ENCODE measurements around the gene LMF2.
A peak's percentile ranks its signal among the peaks of the same experiment; 100 is the strongest.

Gene LMF2

DNA sequence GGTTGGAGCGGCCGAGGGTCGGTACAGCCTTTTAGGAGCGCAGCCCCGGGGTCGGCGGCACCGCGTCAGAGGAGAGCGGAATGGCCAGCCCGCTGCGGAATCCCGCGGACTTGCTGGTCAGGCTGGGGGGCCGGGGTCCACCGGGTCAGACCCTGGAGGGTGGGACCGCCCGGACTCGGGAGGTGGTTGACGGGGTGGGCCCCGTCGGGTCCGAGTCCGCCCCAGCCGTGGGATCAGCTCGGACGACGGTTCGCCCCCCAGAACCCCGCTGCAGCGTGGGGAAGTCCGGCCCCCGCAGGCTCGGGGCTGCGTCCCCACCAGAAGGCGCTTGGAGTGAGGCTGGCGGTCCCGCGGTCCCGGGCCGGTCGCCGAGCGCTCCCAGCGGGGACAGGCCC lies 26.5 kb downstream of the LMF2 start:
- DNase-seq: no peak

DNA sequence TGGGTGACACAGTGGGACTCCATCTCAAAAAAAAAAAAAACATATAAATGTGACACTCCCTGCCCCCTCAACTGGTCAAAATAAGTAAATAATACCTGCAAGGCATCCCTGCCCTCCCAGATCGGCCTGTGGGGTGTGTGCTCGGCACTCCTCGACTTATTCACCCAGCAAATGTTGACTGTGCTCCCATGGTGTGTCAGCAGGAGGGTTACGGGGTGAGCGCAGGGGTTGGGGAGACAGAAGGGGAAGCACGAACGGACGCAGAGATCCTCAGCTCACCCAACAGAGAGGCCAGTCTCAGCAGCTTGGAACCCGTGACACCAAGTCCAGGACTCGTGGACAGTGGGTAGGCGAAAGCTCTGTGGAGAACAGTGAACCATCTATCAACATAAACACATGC lies 27.8 kb downstream of the LMF2 start:
- DNase-seq: no peak

DNA sequence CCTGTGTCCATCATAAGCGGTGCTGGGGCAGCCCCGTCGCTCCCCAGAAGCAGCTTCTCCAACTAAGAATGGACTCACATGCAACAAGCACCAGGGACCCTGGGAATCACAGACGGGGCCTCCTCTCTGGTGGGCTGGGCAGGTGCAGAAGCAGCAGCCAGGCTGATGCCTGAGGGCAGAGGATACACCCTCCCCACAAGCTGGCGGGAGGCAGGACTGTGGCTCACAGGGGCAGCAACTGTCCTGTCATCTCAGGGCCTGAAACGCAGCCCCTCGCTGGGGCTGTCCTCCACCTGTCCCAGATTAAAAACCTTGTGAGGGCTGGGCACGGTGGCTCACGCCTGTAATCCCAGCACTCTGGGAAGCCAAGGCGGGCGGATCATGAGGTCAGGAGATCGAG lies 29.6 kb downstream of the LMF2 start:
- no peak for DNase-seq

DNA sequence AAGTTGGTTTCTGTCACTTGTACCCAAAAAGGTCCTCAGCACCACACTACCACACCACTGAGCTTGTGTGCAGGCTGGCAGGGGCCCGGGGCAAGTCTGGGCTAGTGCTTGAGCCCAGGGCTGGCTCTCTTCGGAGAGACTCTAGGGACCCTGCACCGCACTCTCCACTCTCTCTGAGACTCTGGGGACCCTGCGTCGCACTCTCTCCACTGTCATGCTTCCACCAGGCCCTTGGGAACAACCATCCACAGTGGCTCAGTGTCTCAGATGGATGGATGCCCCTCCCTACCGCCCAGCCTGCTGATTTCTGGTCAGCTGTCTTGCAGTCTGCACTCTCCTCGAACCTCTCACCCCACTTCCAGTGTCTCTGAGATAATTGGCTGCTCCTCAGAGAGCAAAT lies 30.6 kb downstream of the LMF2 start:
- no peak for DNase-seq

DNA sequence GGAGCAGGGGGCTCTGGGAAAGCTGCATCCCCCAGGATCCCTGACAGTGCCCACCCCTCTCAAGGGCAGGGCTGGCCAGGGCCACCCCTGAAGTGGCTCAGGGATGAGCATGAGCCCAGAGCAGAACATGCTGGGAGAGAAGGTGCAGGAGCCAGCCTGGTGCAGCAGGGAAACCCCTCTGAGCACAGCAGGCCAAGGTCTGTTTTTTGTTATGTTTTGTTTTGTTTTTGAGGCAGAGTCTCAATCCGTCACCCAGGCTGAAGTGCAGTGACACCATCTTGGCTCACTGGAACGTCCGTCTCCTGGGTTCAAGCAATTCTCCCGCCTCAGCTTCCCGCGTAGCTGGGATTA lies 31.9 kb downstream of the LMF2 start:
- no peak for DNase-seq

DNA sequence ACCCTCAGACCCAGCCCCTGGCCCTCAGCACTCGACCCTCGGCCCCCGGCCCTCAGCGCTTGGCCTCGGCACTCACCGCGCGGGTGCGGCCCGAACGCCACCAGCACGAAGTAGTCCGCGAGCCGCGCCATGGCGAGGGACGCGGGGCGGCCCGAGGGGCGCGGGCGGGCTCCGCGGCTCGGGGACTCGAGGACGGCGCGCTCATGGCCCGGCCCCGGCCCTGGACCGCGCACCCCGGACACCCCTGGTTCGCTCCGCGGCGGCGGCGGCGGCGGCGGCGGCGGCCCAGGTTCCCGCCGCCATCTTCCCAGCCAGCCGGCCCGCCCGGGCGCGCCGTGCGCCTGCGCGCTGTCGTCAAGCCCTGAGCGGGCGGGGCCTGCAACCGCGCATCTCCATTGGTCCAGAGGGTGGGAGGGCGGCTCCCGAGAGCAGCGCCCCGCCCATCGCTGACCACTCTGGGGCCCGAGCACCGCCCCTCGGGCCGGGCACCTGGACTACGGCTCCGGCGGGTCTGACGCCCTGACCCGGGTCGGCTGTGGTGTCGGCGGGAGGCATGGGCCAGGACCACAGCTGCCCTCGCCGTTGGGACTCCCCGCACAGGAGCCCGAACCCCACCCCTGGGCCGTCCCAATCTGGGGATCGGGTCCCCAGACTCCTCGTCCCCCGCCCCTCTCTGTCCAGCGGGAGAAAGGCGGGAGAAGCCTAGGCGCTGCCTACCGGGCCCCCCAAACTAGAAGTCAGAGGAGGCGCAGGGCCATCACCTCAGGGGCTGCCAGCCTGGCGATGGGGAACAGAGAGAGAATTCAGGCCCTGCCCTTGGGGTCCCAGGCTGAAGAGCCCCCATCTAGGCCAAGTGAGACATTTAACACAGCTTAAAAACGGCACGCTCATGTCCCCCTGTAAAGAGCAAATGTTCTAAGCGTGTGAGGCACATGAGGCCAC lies 32.5 kb downstream of the LMF2 start, which contains the start of gene SBF1:
Gene SBF1 (minus strand): TSS at position 326 of the 942 bp plus-strand sequence. CDS start 195 bp downstream, at position 131.
- peak; percentile 40 for DNase-seq

DNA sequence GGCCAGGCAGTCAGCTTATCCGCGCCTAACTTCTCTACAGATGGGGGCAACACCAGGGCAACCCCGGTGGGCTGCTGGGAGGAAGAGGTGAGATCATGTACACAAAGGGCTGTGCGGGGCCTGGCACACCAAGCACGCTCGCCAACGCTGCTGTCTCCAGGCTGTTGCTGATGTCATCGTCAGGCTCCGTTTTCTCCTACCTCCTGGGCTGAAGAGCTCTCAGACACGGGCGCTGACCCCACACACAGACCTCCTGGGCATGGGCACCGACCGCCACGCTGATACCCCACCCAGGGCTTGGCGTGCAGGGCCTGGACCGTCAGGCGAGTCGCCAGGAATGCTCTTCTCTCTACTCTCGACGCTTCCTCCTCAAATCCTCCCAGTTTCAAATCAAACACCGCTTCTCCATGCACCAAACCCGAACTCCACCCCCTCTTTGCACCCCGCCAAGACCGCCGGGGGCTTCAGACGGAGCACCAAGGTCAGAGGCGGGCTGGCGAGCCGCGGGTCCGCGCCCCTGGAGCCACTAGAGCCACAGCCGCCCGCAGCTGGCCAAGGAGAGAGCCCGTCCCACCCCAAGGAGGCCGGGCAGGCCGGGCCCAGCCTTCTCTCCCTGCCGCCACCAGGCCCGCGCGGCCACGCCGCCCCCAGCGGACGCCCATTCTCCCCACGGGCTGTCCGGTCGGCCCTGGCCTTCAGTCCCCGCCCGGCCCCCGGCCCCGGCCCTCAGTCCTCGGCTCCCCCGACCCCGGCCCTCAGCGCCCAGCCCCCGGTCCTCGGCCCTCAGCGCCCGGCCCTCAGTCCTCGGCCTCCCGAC lies 33.4 kb downstream of the LMF2 start:
- no peak for DNase-seq

DNA sequence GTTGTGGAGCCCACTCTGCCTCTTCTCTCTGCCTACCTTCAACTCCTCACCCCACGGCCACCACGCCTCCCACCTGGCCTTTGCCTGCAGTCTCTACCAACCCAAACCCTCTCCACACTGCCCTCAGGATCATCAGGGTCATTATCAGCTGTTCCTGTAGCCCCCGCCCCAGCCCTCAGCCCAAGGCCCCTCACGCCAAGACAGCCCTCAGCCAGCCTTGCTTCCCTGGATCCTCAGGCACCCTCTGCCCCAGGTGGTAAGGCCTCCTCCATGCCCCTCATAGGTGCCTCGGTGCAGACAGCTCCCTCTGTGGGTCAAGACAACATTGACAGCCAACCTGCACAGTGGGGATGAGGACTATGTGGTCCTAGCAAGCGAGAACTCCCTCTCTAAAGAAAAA lies 34.4 kb downstream of the LMF2 start:
- no peak for DNase-seq

DNA sequence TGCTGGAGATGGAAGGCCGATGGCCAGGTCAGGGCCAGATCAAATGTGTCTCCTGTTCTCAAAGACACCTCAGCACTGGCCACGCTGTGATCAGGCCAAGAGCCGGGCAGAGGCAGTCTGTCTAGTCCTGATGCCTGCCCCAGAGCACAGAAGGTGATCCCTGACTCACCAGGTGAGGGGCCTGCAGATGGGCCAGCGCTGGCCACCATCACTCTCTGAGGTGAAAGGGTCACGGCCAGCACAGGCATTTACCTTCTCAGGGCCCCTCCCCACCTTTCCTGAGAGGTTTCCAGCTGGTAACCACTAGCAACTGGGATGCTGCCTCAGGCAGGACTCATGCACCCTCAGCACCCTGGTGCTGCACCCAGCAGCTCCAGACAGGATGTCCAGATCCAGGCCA lies 35.5 kb downstream of the LMF2 start:
- DNase-seq: no peak

DNA sequence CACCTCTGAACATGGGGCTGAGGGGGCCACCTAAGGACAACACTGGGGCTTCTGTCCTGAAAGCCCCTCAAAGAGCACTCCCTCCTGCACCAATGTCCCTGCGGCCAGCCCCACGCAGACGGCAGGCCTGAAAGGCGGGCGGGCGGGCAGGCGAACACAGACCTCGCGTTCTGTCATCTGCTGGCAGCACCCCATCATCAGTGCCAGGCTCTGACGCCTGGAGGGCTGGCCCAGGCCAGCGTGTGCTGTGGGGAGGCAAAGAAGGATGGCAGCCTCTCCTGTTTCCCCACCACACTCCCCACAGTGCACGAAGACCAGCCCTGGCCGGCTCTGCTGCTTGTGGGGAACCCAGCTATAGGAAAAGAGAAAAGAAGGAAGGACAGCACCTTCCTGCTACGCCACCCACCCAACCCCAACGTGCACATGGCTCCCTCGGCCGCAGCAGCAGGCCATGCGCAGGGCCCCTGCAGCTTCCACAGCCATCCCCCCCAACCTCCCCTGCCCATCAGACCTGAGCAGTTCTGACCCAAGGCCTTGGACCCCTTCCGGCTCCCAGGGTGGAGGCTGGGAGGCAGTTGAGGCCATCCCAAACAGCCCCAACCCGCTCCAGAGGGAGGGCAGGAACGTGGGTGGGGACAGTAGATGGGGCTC lies 36.2 kb downstream of the LMF2 start:
- DNase-seq: no peak

DNA sequence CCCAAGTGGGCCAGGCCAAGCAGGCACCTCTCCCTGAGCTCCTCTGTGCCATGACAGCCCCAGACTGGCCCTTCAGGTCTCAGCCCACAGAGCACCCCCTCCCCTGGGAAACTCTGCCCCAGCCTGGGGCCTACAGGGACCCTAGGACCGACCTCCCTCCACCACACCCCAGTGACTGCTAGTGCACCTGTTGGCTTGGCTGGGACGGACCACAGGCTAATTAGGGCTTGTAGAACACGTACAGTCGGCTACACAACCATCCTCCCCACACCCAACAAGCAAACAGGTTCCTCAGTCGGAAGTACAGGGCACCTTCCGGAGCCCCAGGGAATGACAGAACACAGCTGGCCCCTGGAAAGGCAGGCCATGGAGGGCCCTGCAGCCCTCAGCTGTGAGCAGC lies 37.0 kb downstream of the LMF2 start:
- no peak for DNase-seq

DNA sequence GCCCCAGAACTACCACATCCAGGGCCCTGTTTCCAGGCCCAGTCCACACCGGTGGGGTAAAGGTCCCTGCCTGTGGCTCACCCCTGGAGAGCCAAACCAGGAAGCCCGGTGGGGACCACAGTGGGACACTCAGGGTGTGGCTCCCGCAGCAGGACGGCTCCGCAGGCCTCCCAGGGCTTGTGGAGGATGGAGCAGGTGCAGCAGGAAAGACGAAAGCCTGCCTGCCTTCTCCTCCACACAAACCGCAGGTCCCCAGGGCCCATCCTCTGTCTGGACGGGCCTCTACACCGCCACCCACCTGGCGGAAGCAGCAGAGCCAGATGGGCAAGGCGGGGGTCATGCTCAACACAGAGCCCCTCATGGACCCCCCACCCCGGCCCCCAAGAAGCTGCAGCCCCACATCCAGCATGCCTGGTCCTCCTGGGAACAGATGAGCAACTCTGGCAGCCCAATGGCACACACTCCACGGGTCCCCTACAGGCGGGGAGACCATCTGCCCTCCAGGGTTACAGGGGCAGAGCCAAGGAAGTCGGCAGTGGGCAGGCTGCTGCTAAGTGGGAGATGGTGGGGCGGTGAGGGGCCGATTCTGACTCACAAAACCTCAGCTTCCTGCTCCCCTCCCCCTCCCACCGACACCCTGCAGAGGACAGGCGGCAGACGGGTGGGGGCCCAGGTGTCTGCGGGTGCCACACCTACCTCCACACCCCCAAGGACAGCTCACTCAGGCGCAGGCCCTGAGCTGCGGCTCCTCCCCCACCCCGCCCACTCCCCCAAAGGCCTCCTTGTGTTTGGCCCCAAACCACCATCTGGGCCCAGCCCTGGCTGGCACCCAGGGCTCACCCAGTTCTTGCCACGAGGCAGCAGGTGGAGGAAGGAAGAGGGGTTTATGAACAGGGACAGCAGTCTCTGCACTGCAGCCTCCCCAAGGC lies 37.9 kb downstream of the LMF2 start:
- no peak for DNase-seq

DNA sequence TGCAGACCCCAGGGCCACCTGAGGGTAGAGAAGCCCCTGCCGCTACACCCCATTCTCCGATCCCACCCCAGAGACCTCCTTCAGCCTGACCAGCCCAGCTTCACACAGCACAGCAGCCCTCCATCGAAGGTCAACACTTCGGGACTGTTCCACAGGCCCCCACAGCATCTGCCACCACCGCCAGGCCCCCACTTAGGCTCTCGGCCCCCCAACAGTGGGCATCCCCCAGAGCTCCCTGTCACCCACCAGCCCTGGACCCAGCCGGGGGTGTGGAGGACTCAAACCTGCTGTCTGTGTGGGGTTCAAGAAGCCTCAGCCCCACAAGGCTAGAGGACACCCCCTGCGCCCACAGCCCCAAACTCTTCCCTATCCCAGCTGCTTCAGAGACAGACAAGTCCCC lies 38.9 kb downstream of the LMF2 start:
- no peak for DNase-seq

DNA sequence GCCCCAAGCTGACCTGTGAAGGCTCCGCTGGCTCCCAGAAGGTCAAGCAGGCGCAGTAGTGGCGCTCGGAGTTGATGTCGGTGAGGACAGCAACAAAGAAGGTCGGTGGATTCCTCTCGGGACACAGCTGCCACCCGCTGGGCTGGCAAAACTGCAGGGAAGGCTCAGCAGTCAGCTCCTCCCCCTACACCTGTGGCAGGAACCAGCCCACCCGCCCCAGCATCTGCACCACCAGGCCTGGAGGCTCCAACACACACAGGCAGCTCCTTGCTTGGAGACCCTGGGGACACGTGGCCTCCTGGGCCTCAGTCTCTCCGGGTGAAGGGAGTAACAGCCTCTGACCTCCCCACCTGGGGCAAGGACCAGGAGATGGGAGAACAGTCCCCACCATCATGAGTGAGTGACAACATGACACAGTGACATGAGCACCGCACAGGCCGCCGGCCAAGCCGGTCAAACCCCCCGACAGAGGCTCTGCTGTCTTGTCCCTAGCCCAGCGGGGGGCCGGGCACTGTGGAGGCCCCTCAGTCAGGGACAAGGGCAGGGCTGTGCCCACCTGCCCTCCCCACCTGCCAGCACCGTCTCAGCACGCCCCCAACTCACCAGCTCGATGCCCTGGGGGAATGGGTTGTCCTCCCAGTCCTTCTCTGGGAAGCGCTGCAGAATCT lies 39.6 kb downstream of the LMF2 start:
- DNase-seq: no peak

DNA sequence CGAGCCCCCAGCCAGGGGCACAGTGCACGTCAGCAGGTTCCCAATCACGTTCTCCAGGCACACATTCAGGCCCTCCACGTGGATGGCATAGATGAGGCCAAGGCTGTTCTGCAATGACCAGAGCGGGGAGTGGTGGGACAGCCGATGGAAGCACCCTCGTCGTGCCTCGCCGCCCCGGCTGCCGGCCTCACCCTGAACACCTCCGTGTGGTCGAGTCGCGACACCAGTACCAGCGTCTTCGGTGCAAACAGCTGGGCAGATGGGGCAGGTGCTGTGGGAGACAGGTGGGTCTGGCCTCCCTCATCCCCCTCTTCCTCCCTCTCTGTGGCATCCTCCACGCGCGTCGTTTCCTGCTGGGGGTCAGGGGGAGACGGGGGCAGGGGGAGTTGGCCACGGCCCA lies 40.2 kb downstream of the LMF2 start:
- no peak for DNase-seq

DNA sequence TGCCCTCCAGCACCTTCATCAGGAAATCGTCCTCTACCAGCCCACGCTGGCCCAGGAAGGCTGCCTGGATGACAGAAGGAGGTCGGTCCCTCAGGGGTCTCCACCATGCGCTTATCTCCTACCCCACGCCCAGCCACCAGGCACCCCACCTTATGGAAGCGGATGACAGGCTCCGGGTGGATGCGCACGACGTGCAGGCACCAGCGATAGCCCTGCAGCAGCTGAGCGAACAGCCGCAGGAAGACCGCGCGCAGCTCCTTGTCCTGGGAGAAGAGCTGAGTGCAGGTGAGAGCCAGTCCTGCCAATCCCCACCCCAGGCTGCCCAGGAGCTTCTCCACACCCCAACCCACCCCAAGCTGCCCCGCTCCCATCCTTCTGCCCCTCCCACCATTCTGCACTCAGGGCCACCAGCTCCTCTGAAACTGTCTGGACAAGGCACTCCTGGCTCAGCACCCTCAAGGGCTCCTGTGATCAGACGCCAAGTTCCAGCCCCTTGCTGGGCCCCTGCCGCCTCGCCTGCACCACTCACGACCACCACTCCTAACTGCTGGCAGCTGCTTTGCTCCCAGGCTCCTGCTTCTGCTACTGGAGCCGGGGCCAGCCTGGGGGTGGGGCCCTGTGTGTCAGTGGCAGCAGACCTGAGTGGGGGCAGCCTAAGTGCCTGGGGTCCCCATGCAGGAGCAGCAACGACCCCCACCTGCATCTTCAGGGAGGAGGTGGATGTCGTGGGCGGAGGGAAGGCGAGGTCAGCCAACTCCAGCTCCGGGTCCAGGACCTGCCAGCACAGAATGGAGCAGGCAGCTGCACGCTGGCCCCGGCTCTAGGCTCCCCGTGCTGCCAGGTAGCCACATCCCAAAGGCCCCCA lies 42.2 kb downstream of the LMF2 start:
- DNase-seq: no peak

DNA sequence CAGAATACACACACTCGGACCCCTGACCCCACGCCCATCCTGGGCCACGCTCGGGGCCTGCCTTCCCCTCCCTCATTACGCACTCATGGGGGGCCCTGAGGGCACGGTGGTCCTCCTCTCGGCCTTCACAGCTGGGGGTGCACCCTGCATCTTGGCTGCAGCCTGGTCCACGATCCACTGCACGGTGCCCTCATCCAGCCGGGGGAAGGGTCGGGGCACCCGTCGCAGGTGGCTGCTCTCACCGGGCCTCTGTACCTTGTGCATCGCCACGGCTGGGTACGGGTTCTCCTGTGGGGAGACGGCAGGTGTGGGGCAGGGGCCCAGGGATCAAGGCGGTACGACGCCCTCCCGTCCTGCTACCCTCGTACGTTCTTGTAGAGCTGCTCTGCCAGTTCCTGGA lies 43.1 kb downstream of the LMF2 start:
- no peak for DNase-seq

DNA sequence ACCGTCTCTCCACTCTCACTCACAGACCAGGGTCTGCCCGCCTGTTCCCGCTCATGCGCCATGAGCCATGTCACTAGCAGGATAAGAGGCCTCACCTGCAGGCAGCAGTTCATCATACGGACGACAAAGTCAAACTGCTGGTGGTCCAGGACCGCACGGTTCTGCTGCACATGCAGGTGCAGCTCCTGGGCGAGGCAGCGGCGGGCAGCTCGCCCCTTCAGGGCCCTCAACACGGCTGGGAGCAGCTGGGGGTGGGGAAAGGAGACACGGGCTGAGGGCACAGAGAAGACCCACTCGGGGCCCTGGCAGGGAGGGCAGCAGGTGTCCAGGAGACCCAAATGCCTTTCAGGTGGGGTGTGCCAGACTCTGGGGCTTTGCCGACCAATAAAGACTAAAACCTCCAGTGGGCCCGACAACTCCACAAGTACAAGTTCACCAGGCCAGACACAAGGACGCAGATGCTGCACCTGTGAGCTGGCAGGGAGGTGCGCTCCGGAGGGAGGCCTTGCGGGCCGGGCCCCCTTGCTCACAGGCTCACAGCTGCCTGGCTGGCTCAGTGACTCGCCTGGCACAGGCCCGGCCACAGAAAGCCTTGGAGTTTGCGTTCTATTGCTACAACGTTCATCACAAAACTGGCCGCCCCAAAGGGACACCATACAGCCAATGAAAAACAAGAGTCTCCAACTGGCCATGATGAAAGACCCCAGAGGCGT lies 44.2 kb downstream of the LMF2 start:
- no peak for DNase-seq

DNA sequence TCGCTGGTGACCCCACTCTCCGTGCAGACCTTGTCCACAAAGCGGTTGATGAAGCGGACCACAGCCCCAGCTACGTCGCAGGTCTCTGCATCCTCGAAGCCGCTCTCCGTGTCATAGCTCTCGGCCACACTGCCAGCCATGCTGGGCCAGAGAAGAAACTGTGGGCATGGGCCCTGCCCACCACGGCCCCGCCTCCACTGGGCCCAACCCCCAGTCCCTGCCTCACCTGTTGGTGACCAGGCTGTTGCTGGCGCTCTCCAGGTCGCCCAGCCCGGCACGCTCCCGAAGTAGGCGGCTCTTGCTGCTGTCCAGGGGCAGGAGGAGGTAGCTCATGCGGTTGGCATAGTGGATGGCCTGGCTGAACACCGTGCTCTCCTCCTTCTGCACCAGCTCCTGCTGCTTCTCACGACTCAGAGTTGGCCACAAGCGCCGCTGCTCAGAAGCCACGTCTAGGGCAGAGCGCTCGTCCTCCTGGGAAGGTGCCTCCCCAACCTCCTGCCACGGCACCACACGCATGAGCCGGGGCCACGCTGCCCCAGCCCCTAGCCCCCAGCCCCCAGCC lies 45.4 kb downstream of the LMF2 start:
- DNase-seq: no peak

DNA sequence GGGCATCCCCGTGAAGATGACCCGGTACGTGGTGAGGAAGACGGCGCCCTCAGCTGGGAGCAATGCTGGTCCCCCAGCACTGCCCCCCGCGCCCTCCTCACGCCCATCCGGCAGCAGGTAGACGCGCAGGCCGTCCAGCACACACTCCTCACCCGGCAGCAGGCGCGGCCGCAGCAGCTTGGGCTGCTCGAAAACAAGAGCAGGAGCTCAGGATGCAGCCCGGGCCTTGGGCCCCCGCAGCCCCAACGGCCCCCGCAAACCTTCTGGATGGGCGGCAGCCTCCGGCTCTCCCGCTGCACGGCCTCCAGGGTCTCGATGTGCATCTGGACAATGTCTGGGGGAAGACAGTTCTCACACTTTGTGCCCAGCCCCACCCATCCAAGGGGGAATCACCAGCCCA lies 46.0 kb downstream of the LMF2 start:
- DNase-seq: no peak
